Activated T-cell treated with anti-CD3 and anti-CD28 coated beads, Interleukin-2, amount 50 U/mL, for 24 hours (primary cell): ENCODE results near the gene NBR1.
A peak's percentile ranks its signal among the peaks of the same experiment; 100 is the strongest.
"Not testable (repeated sequence)": the region's sequence is repeated elsewhere in the genome, so short reads cannot be mapped to it uniquely, and the experiment has no call there.

ENCODE experiments used
- DNase-seq: peaks from one replicate; pipeline ENCODE4 v3.0.0-alpha.2; 2020
- H3K27ac Mint-ChIP-seq: 2 replicates; pipeline ENCODE4 v1.8.0; 2020; ENCODE audit warnings: mild to moderate bottlenecking, mixed read lengths
- H3K27me3 Mint-ChIP-seq: 2 replicates; pipeline ENCODE4 v1.8.0; 2020; ENCODE audit warnings: mixed read lengths
- H3K36me3 Mint-ChIP-seq: 2 replicates; pipeline ENCODE4 v1.8.0; 2020; ENCODE audit warnings: low read depth, mixed read lengths
- H3K4me1 Mint-ChIP-seq: 2 replicates; pipeline ENCODE4 v1.8.0; 2020; ENCODE audit warnings: low read depth, mixed read lengths
- H3K4me3 Mint-ChIP-seq: 2 replicates; pipeline ENCODE4 v1.8.0; 2020; ENCODE audit warnings: mild to moderate bottlenecking, moderate library complexity, mixed read lengths
- H3K9me3 Mint-ChIP-seq: 2 replicates; pipeline ENCODE4 v1.8.0; 2020; ENCODE audit warnings: mixed read lengths

Gene NBR1, protein sequence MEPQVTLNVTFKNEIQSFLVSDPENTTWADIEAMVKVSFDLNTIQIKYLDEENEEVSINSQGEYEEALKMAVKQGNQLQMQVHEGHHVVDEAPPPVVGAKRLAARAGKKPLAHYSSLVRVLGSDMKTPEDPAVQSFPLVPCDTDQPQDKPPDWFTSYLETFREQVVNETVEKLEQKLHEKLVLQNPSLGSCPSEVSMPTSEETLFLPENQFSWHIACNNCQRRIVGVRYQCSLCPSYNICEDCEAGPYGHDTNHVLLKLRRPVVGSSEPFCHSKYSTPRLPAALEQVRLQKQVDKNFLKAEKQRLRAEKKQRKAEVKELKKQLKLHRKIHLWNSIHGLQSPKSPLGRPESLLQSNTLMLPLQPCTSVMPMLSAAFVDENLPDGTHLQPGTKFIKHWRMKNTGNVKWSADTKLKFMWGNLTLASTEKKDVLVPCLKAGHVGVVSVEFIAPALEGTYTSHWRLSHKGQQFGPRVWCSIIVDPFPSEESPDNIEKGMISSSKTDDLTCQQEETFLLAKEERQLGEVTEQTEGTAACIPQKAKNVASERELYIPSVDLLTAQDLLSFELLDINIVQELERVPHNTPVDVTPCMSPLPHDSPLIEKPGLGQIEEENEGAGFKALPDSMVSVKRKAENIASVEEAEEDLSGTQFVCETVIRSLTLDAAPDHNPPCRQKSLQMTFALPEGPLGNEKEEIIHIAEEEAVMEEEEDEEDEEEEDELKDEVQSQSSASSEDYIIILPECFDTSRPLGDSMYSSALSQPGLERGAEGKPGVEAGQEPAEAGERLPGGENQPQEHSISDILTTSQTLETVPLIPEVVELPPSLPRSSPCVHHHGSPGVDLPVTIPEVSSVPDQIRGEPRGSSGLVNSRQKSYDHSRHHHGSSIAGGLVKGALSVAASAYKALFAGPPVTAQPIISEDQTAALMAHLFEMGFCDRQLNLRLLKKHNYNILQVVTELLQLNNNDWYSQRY

DNA sequence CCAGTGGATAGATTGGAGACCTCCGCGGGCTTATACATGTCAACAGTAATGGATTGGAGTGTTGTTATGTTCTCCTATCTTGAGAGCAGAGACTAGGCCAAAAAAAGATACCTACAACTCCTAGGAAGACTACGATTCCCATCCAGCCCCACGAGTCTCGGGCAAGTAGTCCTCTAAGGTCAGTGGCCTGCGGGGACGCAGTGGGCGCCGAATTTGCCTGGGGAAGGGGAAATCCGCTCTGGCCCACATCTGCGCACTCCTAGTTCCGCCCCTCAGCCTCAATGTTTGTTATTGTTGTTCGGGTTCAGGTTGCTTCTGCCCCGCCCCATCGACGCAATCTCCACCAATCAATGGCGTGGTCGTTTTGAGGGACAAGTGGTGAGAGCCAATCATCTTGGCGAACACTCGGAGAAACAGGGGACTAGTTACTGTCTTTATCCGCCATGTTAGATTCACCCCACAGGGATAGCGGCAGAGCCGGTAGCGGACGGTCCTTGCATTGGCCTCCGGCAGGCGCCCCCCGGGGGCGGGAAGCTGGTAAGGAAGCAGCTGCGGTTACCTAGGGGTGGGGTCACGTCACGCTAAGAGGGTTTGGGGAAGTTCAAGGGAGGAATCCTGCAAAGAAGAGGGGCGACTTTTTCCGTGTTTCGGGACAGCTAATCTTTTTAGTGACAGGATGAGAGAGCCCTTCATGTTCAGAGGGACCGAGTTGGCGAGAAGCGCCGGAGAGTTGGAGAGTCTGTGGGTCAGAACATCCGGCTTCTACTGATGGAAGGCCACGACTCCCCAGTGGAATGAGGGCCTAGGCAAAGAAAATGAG is at the start of gene NBR1:
Gene NBR1 (plus strand): TSS at position 449 of the 820 bp plus-strand sequence. CDS start 4,586 bp downstream, outside the sequence.
- no peaks in the 10 kb centered on the region for H3K9me3 Mint-ChIP-seq
- H3K36me3 Mint-ChIP-seq = peaks cover 20% of the 10 kb centered on the region
- H3K27ac Mint-ChIP-seq = no peak within 1 kb of the TSS
- DNase-seq = peak; percentile 95
- H3K4me1 Mint-ChIP-seq = peaks cover 32% of the 10 kb centered on the region
- no peaks in the 10 kb centered on the region for H3K27me3 Mint-ChIP-seq
- H3K4me3 Mint-ChIP-seq = no peak within 1 kb of the TSS

DNA sequence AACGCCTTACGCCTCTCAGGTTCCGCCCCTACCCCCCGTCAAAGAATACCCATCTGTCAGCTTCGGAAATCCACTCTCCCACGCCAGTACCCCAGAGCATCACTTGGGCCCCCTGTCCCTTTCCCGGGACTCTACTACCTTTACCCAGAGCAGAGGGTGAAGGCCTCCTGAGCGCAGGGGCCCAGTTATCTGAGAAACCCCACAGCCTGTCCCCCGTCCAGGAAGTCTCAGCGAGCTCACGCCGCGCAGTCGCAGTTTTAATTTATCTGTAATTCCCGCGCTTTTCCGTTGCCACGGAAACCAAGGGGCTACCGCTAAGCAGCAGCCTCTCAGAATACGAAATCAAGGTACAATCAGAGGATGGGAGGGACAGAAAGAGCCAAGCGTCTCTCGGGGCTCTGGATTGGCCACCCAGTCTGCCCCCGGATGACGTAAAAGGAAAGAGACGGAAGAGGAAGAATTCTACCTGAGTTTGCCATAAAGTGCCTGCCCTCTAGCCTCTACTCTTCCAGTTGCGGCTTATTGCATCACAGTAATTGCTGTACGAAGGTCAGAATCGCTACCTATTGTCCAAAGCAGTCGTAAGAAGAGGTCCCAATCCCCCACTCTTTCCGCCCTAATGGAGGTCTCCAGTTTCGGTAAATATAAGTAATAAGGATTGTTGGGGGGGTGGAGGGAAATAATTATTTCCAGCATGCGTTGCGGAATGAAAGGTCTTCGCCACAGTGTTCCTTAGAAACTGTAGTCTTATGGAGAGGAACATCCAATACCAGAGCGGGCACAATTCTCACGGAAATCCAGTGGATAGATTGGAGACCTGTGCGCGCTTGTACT is 45.7 kb upstream of the NBR1 start, which contains the start of gene BRCA1:
Gene BRCA1 (minus strand): TSS at position 232 of the 834 bp plus-strand sequence. CDS start 1,268 bp downstream, outside the sequence.
- H3K27ac Mint-ChIP-seq = peak within 1 kb of the TSS; percentile 100
- peak within 1 kb of the TSS; percentile 98 for H3K4me3 Mint-ChIP-seq
- no peaks in the 10 kb centered on the region for H3K9me3 Mint-ChIP-seq
- H3K36me3 Mint-ChIP-seq = peaks cover 79% of the 10 kb centered on the region
- peak; percentile 91 for DNase-seq
- H3K4me1 Mint-ChIP-seq = peaks cover 37% of the 10 kb centered on the region
- H3K27me3 Mint-ChIP-seq = no peaks in the 10 kb centered on the region

DNA sequence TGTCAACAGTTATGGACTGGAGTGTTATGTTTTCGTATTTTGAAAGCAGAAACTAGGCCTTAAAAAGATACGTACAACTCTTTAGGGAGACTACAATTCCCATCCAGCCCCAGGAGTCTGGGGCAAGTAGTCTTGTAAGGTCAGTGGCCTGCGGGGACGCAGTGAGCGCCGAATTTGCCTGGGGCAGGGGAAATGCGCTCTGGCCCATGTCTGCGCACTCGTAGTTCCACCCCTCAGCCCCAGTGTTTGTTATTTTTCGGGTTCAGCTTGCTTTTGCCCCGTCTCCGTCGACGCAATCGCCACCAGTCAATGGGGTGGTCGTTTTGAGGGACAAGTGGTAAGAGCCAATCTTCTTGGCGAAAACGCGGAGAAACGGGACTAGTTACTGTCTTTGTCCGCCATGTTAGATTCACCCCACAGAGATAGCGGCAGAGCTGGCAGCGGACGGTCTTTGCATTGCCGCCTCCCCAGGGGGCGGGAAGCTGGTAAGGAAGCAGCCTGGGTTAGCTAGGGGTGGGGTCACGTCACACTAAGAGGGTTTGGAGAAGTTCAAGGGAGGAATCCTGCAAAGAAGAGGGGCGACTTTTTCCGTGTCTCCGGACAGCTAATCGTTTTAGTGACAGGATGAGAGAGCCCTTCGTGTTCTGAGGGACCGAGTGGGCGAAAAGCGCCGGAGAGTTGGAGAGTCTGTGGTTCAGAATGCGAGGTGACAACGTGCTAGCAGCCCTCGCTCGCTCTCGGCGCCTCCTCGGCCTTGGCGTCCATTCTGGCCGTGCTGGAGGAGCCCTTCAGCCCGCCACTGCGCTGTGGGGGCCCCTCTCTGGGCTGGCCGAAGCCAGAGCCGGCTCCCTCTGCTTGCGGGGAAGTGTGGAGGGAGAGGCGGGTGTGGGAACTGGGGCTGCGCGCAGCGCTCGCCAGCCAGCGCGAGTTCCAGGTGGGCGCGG is 44.8 kb upstream of the NBR1 start:
- Mint-ChIP-seq H3K27ac (peak overlapping the region; percentile 100), H3K9me3 (no peaks in the 10 kb centered on the region), H3K4me1 (peaks cover 42% of the 10 kb centered on the region), H3K4me3 (peak overlapping the region; percentile 98), H3K36me3 (peaks cover 77% of the 10 kb centered on the region), H3K27me3 (no peaks in the 10 kb centered on the region)
- DNase-seq = peak; percentile 37

DNA sequence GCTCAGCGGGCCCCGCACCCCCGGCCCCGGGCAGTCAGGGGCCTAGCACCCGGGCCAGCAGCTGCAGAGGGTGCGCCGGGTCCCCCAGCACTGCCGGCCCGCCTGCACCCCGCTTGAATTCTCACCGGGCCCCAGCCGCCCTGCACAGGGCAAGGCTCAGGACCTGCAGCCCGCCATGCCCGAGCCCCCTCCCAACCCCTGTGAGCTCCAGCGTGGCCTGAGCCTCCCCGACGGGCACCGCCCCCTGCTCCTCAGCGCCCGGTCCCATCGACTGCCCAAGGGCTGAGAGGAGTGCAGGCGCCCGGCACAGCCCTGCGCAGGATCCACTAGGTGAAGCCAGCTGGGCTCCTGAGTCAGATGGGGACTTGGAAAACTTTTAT is 44.1 kb upstream of the NBR1 start:
- peak overlapping the region; percentile 84 for H3K27ac Mint-ChIP-seq
- H3K27me3 Mint-ChIP-seq = no peaks in the 10 kb centered on the region
- no peaks in the 10 kb centered on the region for H3K9me3 Mint-ChIP-seq
- peak overlapping the region; percentile 69 for H3K4me3 Mint-ChIP-seq
- DNase-seq = no peak
- H3K36me3 Mint-ChIP-seq = peaks cover 75% of the 10 kb centered on the region
- peaks cover 42% of the 10 kb centered on the region for H3K4me1 Mint-ChIP-seq

DNA sequence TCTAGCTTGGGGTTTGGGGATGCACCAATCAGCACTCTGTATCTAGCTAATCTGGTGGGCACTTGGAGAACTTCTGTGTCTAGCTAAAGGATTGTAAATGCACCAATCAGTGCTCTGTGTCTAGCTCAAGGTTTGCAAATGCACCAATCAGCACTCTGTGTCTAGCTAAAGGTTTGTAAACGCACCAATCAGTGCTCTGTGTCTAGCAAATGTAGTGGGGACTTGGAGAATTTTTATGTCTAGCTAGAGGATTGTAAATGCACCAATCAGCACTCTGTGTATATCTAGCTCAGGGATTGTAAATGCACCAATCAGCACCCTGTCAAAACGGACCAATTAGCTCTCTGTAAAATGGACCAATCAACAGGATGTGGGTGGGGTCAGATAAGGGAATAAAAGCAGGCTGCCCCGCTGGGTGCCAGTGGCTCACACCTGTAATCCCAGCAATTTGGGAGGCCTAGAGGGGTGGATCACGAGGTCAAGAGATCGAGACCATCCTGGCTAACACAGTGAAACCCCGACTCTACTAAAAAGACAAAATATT is 43.6 kb upstream of the NBR1 start:
- DNase-seq, H3K9me3 Mint-ChIP-seq, H3K27me3 Mint-ChIP-seq: not testable (repeated sequence)
- Mint-ChIP-seq H3K27ac (peak overlapping the region; percentile 84), H3K4me3 (peak overlapping the region; percentile 69), H3K36me3 (peaks cover 76% of the 10 kb centered on the region), H3K4me1 (peaks cover 40% of the 10 kb centered on the region)

DNA sequence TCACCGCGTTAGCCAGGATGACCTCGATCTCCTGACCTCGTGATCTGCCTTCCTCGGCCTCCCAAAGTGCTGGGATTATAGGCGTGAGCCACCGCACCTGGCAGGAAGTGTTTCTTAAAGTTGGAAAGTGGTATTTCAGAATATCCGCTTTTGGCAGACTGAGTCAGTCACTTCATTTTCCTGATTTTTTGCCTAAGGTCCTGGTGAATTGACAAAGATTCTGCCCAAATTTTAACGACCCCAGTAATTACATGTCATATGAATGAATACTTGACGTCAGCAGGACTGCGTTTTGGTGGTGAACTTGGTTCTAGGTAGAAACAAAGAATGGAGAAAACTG is 41.4 kb upstream of the NBR1 start:
- Mint-ChIP-seq H3K9me3 (no peaks in the 10 kb centered on the region), H3K27ac (no peak overlapping the region), H3K4me1 (peaks cover 33% of the 10 kb centered on the region), H3K36me3 (peaks cover 79% of the 10 kb centered on the region), H3K27me3 (no peaks in the 10 kb centered on the region), H3K4me3 (no peak overlapping the region)
- no peak for DNase-seq

DNA sequence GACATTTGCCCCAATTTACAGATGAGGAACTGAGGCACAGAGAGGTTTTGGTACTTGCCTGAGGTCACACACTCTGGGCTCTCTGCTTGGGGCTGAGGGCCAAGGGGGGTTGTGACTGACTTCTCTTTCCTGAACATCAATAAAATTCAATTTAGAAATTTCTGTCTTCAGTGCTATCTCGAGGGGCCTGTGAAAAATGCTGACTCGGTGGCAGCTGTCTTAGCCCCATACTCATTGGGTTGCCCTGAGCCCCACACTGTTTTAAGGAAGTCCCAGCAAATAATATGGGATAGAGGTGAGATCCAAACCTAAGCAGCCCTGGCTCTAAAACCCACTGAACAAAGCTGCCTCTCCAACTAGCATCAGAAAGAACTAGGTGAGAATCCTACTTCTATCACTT is 38.9 kb upstream of the NBR1 start:
- Mint-ChIP-seq H3K4me1 (peaks cover 29% of the 10 kb centered on the region), H3K27me3 (no peaks in the 10 kb centered on the region), H3K36me3 (peaks cover 75% of the 10 kb centered on the region), H3K27ac (no peak overlapping the region), H3K9me3 (no peaks in the 10 kb centered on the region), H3K4me3 (no peak overlapping the region)
- DNase-seq = no peak

DNA sequence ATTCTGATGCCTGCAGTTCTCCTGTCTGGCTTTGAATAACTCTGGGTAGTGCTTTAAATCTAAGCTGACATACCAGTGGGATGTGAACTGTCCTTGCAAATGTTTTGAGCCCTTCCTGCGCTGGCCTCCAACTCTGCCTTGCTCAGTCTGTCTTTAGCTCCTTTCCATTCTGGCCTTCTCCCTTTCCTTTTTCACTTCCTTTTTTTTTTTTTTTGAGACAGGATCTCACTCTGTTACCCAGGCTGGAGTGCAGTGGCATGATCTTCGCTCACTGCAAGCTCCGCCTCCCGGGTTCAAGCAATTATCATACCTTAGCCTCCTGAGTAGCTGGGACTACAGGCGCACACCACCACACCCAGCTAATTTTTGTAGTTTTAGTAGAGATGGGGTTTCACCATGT is 37.6 kb upstream of the NBR1 start:
- H3K36me3 Mint-ChIP-seq = peaks cover 62% of the 10 kb centered on the region
- DNase-seq, H3K4me3 Mint-ChIP-seq, H3K27ac Mint-ChIP-seq, H3K9me3 Mint-ChIP-seq, H3K27me3 Mint-ChIP-seq: not testable (repeated sequence)
- H3K4me1 Mint-ChIP-seq = peaks cover 19% of the 10 kb centered on the region

DNA sequence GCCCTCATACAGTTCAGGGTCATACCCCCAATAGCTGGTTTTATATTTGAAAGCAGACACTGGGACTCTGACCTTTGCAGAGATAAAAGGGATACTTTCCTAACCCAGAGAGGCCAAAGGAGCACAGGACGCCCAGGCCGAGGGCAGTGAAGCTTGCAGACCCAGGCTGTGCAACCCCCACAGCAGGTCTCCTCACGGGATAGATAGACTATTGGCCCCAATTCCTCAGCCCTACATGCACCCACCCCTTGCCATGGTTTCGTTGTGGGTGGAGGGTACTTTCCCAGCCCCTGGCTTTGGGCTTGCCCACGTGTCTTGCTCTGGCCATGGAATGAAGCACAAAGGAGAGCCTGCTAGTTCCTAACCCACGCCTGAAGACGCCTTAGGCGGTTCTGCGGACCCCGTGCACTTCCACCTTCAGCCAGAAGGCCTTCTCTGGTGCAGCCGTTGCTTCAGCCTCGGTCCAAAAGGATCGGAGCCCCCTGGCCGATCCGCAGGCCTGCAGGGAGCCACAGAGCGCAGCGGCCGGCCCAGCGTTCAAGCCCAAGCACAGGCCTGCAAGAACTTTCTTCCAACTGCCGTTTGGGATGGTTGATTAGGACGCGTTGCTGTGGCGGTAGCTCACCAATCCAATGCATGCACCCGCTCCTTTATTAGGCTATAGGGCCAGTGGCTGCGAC is 36.1 kb upstream of the NBR1 start:
- Mint-ChIP-seq H3K9me3 (no peaks in the 10 kb centered on the region), H3K36me3 (peaks cover 53% of the 10 kb centered on the region), H3K4me1 (peaks cover 14% of the 10 kb centered on the region), H3K4me3 (no peak overlapping the region), H3K27ac (no peak overlapping the region), H3K27me3 (no peaks in the 10 kb centered on the region)
- no peak for DNase-seq

DNA sequence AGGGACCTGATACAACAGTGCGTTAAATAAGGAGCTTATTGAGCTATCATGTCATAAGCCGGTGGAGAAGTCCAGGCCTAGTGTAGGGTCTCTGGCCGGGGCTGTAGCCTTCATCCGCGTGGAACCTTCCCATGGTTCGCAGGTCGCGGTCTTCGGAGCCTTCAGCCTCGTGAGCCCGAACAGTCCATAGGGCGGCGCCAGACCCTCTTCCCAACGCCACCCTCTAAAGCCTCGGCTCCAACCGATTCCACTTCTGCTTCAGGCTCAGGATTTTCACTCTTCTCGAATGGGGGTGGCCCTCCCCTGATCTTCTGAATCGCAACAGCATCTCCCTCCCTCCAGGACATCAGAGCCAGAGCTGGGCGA is 35.6 kb upstream of the NBR1 start:
- peaks cover 58% of the 10 kb centered on the region for H3K36me3 Mint-ChIP-seq
- DNase-seq = no peak
- H3K27me3 Mint-ChIP-seq = no peaks in the 10 kb centered on the region
- peaks cover 14% of the 10 kb centered on the region for H3K4me1 Mint-ChIP-seq
- H3K9me3 Mint-ChIP-seq = no peaks in the 10 kb centered on the region
- H3K27ac Mint-ChIP-seq = no peak overlapping the region
- no peak overlapping the region for H3K4me3 Mint-ChIP-seq

DNA sequence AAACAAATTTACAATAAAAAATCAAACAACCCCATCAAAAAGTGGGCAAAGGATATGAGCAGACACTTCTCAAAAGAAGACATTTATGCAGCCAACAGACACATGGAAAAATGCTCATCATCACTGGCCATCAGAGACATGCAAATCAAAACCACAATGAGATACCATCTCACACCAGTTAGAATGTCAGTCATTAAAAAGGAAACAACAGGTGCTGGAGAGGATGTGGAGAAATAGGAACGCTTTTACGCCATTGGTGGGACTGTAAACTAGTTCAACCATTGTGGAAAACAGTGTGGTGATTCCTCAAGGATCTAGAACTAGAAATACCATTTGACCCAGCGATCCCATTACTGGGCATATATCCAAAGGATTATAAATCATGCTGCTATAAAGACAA is 34.4 kb upstream of the NBR1 start:
- DNase-seq, H3K4me3 Mint-ChIP-seq, H3K27me3 Mint-ChIP-seq, H3K4me1 Mint-ChIP-seq, H3K9me3 Mint-ChIP-seq, H3K27ac Mint-ChIP-seq: not testable (repeated sequence)
- peaks cover 58% of the 10 kb centered on the region for H3K36me3 Mint-ChIP-seq

DNA sequence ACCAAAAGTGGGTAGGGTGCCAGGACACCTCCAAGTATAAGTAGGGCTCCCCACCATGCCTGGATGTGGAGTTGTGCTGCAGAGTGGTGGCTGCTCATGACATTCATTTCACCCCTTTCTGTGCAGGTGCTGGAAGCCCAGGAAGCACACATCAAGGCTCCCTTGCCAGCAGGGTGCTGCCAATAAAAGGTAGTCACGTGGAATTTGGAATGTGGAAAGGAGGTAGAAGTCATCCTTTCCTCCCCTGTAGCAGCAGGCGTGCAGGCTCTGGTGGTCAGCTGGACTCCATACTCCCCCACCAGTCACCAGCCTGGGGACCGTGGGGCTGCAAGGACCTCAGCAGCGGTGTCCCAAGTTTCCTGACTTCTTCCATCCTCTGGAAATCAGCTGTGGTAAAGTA is 32.5 kb upstream of the NBR1 start:
- H3K4me1 Mint-ChIP-seq, DNase-seq, H3K9me3 Mint-ChIP-seq, H3K4me3 Mint-ChIP-seq, H3K27ac Mint-ChIP-seq, H3K27me3 Mint-ChIP-seq: not testable (repeated sequence)
- peaks cover 47% of the 10 kb centered on the region for H3K36me3 Mint-ChIP-seq
